K562 (cell line): Measurements from ENCODE around the gene GRIN1. TPM values are rescaled to one million over a fixed set of nuclear protein-coding genes. Genes with fewer than 3 reads are reported as not detected.

Experiments
- ATAC-seq: fragments of 200-7000 bp; cut with Tn5 transposase; 3 replicates; pipeline ENCODE4 v1.9.1; 2020; ENCODE audit warnings: moderate library complexity
- BruUV-seq: library from RNA; stranded (reverse); fragments of 400-500 nt; replicated peaks from 2 replicates; lab custom pipeline; 2021; lab: Mats Ljungman, UMichigan
- CTCF ChIA-PET: fragments of 300-600 bp; formaldehyde crosslinking; extraction: SDS; loops from one replicate; lab custom pipeline; 2021; ENCODE audit warnings: low intra/inter-chr PET ratio; lab: Yijun Ruan, JAX
- POLR2A ChIA-PET: fragments of 300-600, 350-650 bp; sonication (Branson Sonifier 250); formaldehyde crosslinking; extraction: SDS; loops from one replicate; lab custom pipeline; 2021; ENCODE audit warnings: antibody characterized with exemption, inconsistent platforms; lab: Yijun Ruan, JAX
- DNase-seq, 4 experiments: peaks; one replicate each; pipeline versions ENCODE4 v3.0.0 to v3.0.0-alpha.2; 2011 to 2018; ENCODE audit warnings: low spot score in 3 of 4, mixed read lengths in 3 of 4; ENCODE audit errors: extremely low read depth in 1 of 4
- FAIRE-seq: peaks from 2 replicates; lab custom pipeline; 2011; peaks lifted over from hg19 to GRCh38; lab: Jason Lieb, UNC
- H2AFZ ChIP-seq: 2 replicates; pipeline ENCODE4 v1.6.0; 2011; ENCODE audit warnings: low read depth, low read length, control low read depth, inconsistent platforms
- H3K27ac ChIP-seq: fragments of 200-600 bp; 3 replicates; pipeline ENCODE4 v1.8.0; 2011; ENCODE audit warnings: low read depth, mild to moderate bottlenecking, control low read depth, inconsistent platforms, low read length, moderate library complexity, mixed read lengths; ENCODE audit errors: extremely low read depth
- H3K27me3 ChIP-seq, 2 experiments: fragments of 300-600 bp in 1 of 2; 2 replicates in 1 of 2; 3 replicates in 1 of 2; pipeline versions ENCODE4 v1.6.0 to v1.8.0; 2011; ENCODE audit warnings: inconsistent platforms in 2 of 2, low read length in 2 of 2, mild to moderate bottlenecking in 1 of 2, mixed read lengths in 1 of 2, moderate library complexity in 1 of 2; ENCODE audit not compliant: control insufficient read depth in 2 of 2, insufficient read depth in 2 of 2
- H3K36me3 ChIP-seq: fragments of 300-600 bp; 3 replicates; pipeline ENCODE4 v1.8.0; 2011; ENCODE audit warnings: mild to moderate bottlenecking, low read length, inconsistent platforms; ENCODE audit not compliant: control insufficient read depth, insufficient read depth
- H3K4me1 ChIP-seq, 2 experiments: fragments of 200-600 bp in 1 of 2; replicated peaks in 1 of 2; 2 replicates in 1 of 2; 3 replicates in 1 of 2; pipeline versions ENCODE4 v1.5.1 to v1.8.0; 2011; ENCODE audit warnings: inconsistent platforms in 2 of 2, low read length in 2 of 2, mild to moderate bottlenecking in 1 of 2, mixed read lengths in 1 of 2, moderate library complexity in 1 of 2; ENCODE audit not compliant: control insufficient read depth in 2 of 2, insufficient read depth in 2 of 2
- H3K4me2 ChIP-seq: 2 replicates; pipeline ENCODE4 v1.6.1; 2011; ENCODE audit warnings: low read length, control low read depth, inconsistent platforms, mixed read lengths; ENCODE audit not compliant: insufficient read depth
- H3K4me3 ChIP-seq: fragments of 200-600 bp; sonication (generic), shearing (Covaris generic); 2 replicates; pipeline ENCODE4 v1.5.1; 2016; ENCODE audit warnings: control low read depth, inconsistent platforms
- H3K79me2 ChIP-seq: fragments of 200-600 bp; 3 replicates; pipeline ENCODE4 v1.8.0; 2011; ENCODE audit warnings: low read length, inconsistent platforms; ENCODE audit not compliant: control insufficient read depth, insufficient read depth
- H3K9ac ChIP-seq, 2 experiments: 2 replicates each; pipeline versions ENCODE4 v1.6.0 to v1.6.1; 2011; ENCODE audit warnings: low read depth in 2 of 2, low read length in 2 of 2, control low read depth in 1 of 2, inconsistent platforms in 1 of 2, mild to moderate bottlenecking in 1 of 2, mixed read lengths in 1 of 2; ENCODE audit not compliant: insufficient read depth in 1 of 2
- H3K9me1 ChIP-seq: one replicate; pipeline ENCODE4 v1.6.0; 2011; ENCODE audit warnings: inconsistent platforms, mild to moderate bottlenecking, low read length, moderate library complexity; ENCODE audit not compliant: control insufficient read depth, insufficient read depth
- H3K9me3 ChIP-seq: replicated peaks from 2 replicates; pipeline ENCODE4 v1.5.1; 2011; ENCODE audit warnings: low read depth, low read length, inconsistent platforms; ENCODE audit not compliant: control insufficient read depth, insufficient read depth
- H4K20me1 ChIP-seq: replicated peaks from 2 replicates; pipeline ENCODE4 v1.6.1; 2011; ENCODE audit warnings: low read length, inconsistent platforms, mixed read lengths; ENCODE audit not compliant: control insufficient read depth, insufficient read depth
- CHD4 ChIP-seq: fragments of 200-600 bp; sonication (generic); IDR thresholded peaks from 3 replicates; pipeline ENCODE4 v1.6.1; 2012; ENCODE audit warnings: low read depth, mild to moderate bottlenecking, mixed read lengths, low read length, inconsistent platforms; ENCODE audit not compliant: insufficient read depth, insufficient replicate concordance, poor library complexity, severe bottlenecking
- EGR1 ChIP-seq: fragments of 450-650 bp; conservative IDR thresholded peaks from 2 replicates; pipeline ENCODE4 v1.6.1; 2017; ENCODE audit warnings: mild to moderate bottlenecking
- EHMT2 ChIP-seq: fragments of 450-650 bp; IDR thresholded peaks from 2 replicates; pipeline ENCODE4 v1.6.1; 2018; ENCODE audit warnings: antibody characterized with exemption
- MIER1 ChIP-seq: fragments of 450-650 bp; IDR thresholded peaks from 2 replicates; pipeline ENCODE4 v1.6.1; 2016; ENCODE audit warnings: antibody characterized with exemption, mild to moderate bottlenecking, low read depth
- NFRKB ChIP-seq: fragments of 450-650 bp; IDR thresholded peaks from 2 replicates; pipeline ENCODE4 v1.6.1; 2016; ENCODE audit warnings: low read depth
- WHSC1 ChIP-seq: IDR thresholded peaks from one replicate; pipeline ENCODE4 v1.6.1; 2012; ENCODE audit warnings: low read length, control low read depth, inconsistent platforms
- ZBTB7A ChIP-seq: IDR thresholded peaks from 2 replicates; pipeline ENCODE4 v1.6.1; 2011; ENCODE audit warnings: low read depth, mild to moderate bottlenecking, low read length, moderate library complexity, borderline replicate concordance; ENCODE audit not compliant: control insufficient read depth
- WGBS: fragments of 100-300 bp; shearing (Covaris generic); methylation state at CpG from one replicate; pipeline ENCODE4 v1.1.6; 2016; ENCODE audit warnings: low coverage, mixed read lengths; ENCODE audit not compliant: insufficient coverage; ENCODE audit errors: missing lambda C conversion rate; 5-methylcytosine and 5-hydroxymethylcytosine counted together
- in situ Hi-C: fragments of 300-500 bp; cut with MboI; formaldehyde crosslinking; loops from 4 replicates; pipeline ENCODE4 v1.15.0; 2018; ENCODE audit warnings: inconsistent platforms, mixed read lengths
- intact Hi-C: fragments of 100-400 bp; cut with micrococcal nuclease; formaldehyde crosslinking; loops from 2 replicates; pipeline ENCODE4 v1.14.2; 2022
- polyA plus RNA-seq, 8 experiments: library from polyadenylated mRNA; depleted of rRNA in 4 of 8; stranded (reverse) in 5 of 8; unstranded in 3 of 8; fragments of >200 nt; fragmentation: Nextera tagmentation in 2 of 8; fragmentation: Illumina TruSeq in 1 of 8; extraction: Ambion mirVana in 2 of 8; extraction: Trizol in 1 of 8; gene quantifications; 2 replicates each; pipeline versions ENCODE4 v1.2.1 to v1.2.3, GENCODE V29; 2011 to 2014; ENCODE audit warnings: inconsistent platforms in 1 of 8, missing spikeins in 1 of 8
- total RNA-seq, 7 experiments: library from RNA; depleted of rRNA in 6 of 7; stranded (reverse); fragments of >200 nt in 6 of 7; fragmentation: Illumina TruSeq in 2 of 7; extraction: Trizol in 2 of 7; gene quantifications; 2 replicates each; pipeline versions ENCODE4 v1.2.1 to v1.2.3, GENCODE V29; 2011 to 2021; ENCODE audit warnings: low replicate concordance in 1 of 7
- TF ChIP-seq, protein P1 (sequence below): sonication (generic); formaldehyde crosslinking; IDR thresholded peaks from 2 replicates; pipeline ENCODE4 v1.8.0; 2022; ENCODE audit warnings: missing genetic modification reagents, mild to moderate bottlenecking, moderate library complexity, borderline replicate concordance
- TF ChIP-seq, protein P2 (sequence below), 2 experiments: fragments of 450-650 bp; formaldehyde crosslinking in 1 of 2; IDR thresholded peaks; 2 replicates each; pipeline versions ENCODE4 v1.4.0 to v1.6.1; 2014 to 2020; ENCODE audit warnings: mild to moderate bottlenecking in 2 of 2, borderline replicate concordance in 1 of 2, low read depth in 1 of 2

GRIN1 gene
- total and polyA plus RNA-seq, 9 of the 15 experiments (the other 6 are each of a cell fraction or from before 2014, with no cell fraction given) = 0.03 to 0.35 (median 0.16) TPM; not detected in 6

DNA sequence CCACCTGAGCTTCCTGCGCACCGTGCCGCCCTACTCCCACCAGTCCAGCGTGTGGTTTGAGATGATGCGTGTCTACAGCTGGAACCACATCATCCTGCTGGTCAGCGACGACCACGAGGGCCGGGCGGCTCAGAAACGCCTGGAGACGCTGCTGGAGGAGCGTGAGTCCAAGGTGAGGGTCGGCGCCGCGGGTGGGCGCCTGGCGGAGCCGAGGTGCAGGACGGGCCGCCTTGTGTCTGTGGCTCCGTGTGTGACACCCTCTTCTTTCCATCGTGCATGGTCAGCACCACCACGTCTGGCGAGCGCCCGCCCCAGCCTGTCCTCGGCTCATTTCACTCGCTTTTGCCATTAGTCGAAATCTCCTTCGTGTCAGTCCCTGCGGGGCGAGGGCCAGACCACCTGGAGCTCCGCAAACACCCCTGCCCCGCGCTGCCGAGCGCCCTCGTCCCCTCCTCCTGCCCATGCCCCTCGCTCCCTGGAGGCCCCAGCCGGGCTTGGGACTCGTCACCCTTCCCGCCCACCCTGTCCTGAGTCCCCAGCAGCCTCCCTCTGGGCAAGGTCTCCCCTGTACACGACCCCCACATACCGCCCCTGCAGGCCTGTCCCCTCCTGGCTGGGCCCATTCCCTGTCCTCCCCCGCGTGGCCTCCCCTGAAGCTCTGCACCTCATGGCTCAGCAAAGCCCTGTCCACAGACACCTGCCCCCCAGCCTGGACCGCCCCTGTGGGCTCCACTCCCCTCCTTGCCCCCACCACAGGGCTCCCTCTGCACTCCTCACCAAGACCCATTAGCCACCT lies 7.0 kb downstream of the GRIN1 start (continued):
- TF ChIP-seq EGR1 = no peak
- TF ChIP-seq, protein P1, sequence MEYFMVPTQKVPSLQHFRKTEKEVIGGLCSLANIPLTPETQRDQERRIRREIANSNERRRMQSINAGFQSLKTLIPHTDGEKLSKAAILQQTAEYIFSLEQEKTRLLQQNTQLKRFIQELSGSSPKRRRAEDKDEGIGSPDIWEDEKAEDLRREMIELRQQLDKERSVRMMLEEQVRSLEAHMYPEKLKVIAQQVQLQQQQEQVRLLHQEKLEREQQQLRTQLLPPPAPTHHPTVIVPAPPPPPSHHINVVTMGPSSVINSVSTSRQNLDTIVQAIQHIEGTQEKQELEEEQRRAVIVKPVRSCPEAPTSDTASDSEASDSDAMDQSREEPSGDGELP (CRISPR knock-in tag) = peak; percentile 62; the same call in 1 of the 2 replicates
- TF ChIP-seq ZBTB7A = 0 out of 2 replicates have a peak, but pooled peaks have one; percentile 14
- TF ChIP-seq EHMT2 = peak; percentile 21; the same call in 1 of the 2 replicates
- 0 out of 2 replicates have a peak, but pooled peaks have one; percentile 18 for TF ChIP-seq MIER1
- TF ChIP-seq, all 486 proteins: peak for 5

DNA sequence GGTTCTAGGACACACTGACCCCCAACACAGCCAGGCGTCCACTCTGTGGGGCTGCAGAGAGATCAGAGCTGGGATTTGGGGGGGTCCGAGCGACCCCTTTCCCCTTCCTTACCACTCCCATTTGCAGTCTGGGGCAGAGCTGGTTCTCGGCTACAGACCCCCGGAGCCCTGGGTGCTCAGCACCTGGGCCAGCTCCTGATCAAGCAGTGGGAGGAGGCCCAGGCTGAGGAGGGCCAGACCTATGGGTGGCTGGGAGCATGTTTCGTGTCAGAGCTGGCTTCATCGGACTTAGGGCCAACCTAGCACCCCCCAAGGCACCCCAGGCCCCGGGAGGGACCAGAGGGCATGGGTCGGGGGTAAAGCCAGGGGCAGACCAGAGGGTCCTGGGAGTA lies 7.6 kb downstream of the GRIN1 start:
- POLR2A ChIA-PET = interaction anchor here (0.6 to 1.0 kb wide), 3 partner anchors 9 to 358 kb away, joined by 3 to 5 read pairs (median 3); no protein-coding TSS in a partner anchor
- H3K27ac ChIP-seq = no peak overlapping the region
- no peak overlapping the region for H2AFZ ChIP-seq
- ATAC-seq (no peak), DNase-seq (peak in 1 of 4 experiments; percentile 19), FAIRE-seq (no peak)
- WGBS = 20% methylated on average over 5 of the region's 9 CpGs
- peaks cover 8 to 52% of the 10 kb centered on the region in 2 experiments; a peak in 3 of 5 replicates for H3K4me1 ChIP-seq
- intact Hi-C loops (no loop called here), in situ Hi-C loops (no loop called here)
- H4K20me1 ChIP-seq = 0 out of 2 replicates have a peak, but pooled peaks cover 5% of the 10 kb centered on the region
- BruUV-seq = no TSS peak
- no peaks in the 10 kb centered on the region for H3K79me2 ChIP-seq
- peaks cover 9 to 25% of the 10 kb centered on the region in 2 experiments; a peak in 4 of 5 replicates for H3K27me3 ChIP-seq
- no peak overlapping the region for H3K4me2 ChIP-seq
- H3K36me3 ChIP-seq = no peaks in the 10 kb centered on the region
- H3K9me1 ChIP-seq = no peaks in the 10 kb centered on the region
- CTCF ChIA-PET = interaction anchor here (0.6 kb wide), 1 partner anchor 113 kb away, joined by 3 read pairs; no protein-coding TSS in a partner anchor
- no peak overlapping the region for H3K9ac ChIP-seq
- no peak overlapping the region for H3K4me3 ChIP-seq
- H3K9me3 ChIP-seq = no peaks in the 10 kb centered on the region
- no peak for TF ChIP-seq WHSC1
- no peak for TF ChIP-seq NFRKB
- TF ChIP-seq, protein P2, sequence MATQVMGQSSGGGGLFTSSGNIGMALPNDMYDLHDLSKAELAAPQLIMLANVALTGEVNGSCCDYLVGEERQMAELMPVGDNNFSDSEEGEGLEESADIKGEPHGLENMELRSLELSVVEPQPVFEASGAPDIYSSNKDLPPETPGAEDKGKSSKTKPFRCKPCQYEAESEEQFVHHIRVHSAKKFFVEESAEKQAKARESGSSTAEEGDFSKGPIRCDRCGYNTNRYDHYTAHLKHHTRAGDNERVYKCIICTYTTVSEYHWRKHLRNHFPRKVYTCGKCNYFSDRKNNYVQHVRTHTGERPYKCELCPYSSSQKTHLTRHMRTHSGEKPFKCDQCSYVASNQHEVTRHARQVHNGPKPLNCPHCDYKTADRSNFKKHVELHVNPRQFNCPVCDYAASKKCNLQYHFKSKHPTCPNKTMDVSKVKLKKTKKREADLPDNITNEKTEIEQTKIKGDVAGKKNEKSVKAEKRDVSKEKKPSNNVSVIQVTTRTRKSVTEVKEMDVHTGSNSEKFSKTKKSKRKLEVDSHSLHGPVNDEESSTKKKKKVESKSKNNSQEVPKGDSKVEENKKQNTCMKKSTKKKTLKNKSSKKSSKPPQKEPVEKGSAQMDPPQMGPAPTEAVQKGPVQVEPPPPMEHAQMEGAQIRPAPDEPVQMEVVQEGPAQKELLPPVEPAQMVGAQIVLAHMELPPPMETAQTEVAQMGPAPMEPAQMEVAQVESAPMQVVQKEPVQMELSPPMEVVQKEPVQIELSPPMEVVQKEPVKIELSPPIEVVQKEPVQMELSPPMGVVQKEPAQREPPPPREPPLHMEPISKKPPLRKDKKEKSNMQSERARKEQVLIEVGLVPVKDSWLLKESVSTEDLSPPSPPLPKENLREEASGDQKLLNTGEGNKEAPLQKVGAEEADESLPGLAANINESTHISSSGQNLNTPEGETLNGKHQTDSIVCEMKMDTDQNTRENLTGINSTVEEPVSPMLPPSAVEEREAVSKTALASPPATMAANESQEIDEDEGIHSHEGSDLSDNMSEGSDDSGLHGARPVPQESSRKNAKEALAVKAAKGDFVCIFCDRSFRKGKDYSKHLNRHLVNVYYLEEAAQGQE (IDR thresholded peaks at IDR 0.05; ENCODE audit: borderline replicate concordance) = peak; percentile 78
- TF ChIP-seq, protein P2 (CRISPR knock-in tag; IDR thresholded peaks at IDR 0.05; ENCODE audit: low read depth) = no peak
- TF ChIP-seq CHD4 = no peak
- TF ChIP-seq EHMT2 = peak; percentile 27; the same call in 1 of the 2 replicates
